AG04450 (cell line): ENCODE results near the gene VMP1. TPM values are rescaled to one million over a fixed set of nuclear protein-coding genes. Genes with fewer than 3 reads are reported as not detected.

Source experiments
- CTCF ChIA-PET: fragments of 300-600, 350-600 bp; formaldehyde crosslinking; extraction: SDS; loops from one replicate; lab custom pipeline; 2022; ENCODE audit warnings: antibody characterized with exemption, inconsistent platforms; lab: Charles Lee
- POLR2A ChIA-PET: fragments of 350-600 bp; formaldehyde crosslinking; extraction: SDS; loops from one replicate; lab custom pipeline; 2021; ENCODE audit warnings: antibody characterized with exemption, inconsistent platforms; lab: Yijun Ruan, JAX
- DNase-seq: peaks from one replicate; pipeline ENCODE4 v3.0.0-alpha.2; 2011; ENCODE audit warnings: low read depth, low spot score
- H3K27ac ChIP-seq: one replicate; pipeline ENCODE4 v1.5.1; 2012; ENCODE audit warnings: low read depth, low read length, control low read depth
- H3K27me3 ChIP-seq: one replicate; pipeline ENCODE4 v1.6.0; 2012; ENCODE audit warnings: low read length; ENCODE audit not compliant: control insufficient read depth, insufficient read depth
- H3K4me3 ChIP-seq: 2 replicates; pipeline ENCODE4 v1.5.1; 2011; ENCODE audit warnings: mild to moderate bottlenecking, low read depth, low read length, control low read depth
- H3K9me3 ChIP-seq: 2 replicates; pipeline ENCODE4 v1.5.1; 2012; ENCODE audit warnings: low read length; ENCODE audit not compliant: control insufficient read depth, insufficient read depth
- CTCF ChIP-seq: IDR thresholded peaks from 2 replicates; pipeline ENCODE4 v1.5.1; 2011; ENCODE audit warnings: low read depth, low read length, control low read depth, inconsistent platforms
- polyA plus RNA-seq: library from polyadenylated mRNA; depleted of rRNA; stranded (reverse); fragments of >200 nt; gene quantifications from 2 replicates; pipeline ENCODE4 v1.2.3, GENCODE V29; 2011

The VMP1 gene
- polyA plus RNA-seq, 1 experiment: 196 TPM

- ChIA-PET POLR2A (interaction anchor here (0.6 to 1.2 kb wide), 2 partner anchors 18 to 64 kb away, joined by 3 read pairs; no protein-coding TSS in a partner anchor), CTCF (no interaction called here)
These were observed 24.2 kb upstream of the VMP1 start for GRCh38 chr17:59683283-59683682.

GRCh38 chr17:59684967-59685366 lies 22.5 kb upstream of the VMP1 start:
- CTCF ChIA-PET: interaction anchor here (1.3 kb wide), 1 partner anchor 174 kb away, joined by 3 read pairs; no protein-coding TSS in a partner anchor
- Histone ChIP-seq H3K9me3 (no peaks in the 10 kb centered on the region), H3K4me3 (no peak overlapping the region), H3K27ac (no peak overlapping the region), H3K27me3 (no peaks in the 10 kb centered on the region)
- TF ChIP-seq CTCF: no peak
- POLR2A ChIA-PET: no interaction called here
- no peak for DNase-seq

More at GRCh38 chr17:59683283-59683682, 24.2 kb upstream of the VMP1 start:
- no peak for DNase-seq
- Histone ChIP-seq H3K27ac (no peak overlapping the region), H3K4me3 (no peak overlapping the region), H3K27me3 (no peaks in the 10 kb centered on the region), H3K9me3 (no peaks in the 10 kb centered on the region)
- TF ChIP-seq CTCF: no peak

- no peak for DNase-seq
- Histone ChIP-seq H3K27ac (no peak overlapping the region), H3K27me3 (no peaks in the 10 kb centered on the region), H3K4me3 (no peak overlapping the region), H3K9me3 (no peaks in the 10 kb centered on the region)
- CTCF ChIA-PET: interaction anchor here (1.0 to 1.4 kb wide), 2 partner anchors 32 to 172 kb away, joined by 3 read pairs; no protein-coding TSS in a partner anchor
- POLR2A ChIA-PET: no interaction called here
- no peak for TF ChIP-seq CTCF
These were observed 19.4 kb upstream of the VMP1 start for GRCh38 chr17:59688008-59688407.

- H3K9me3 ChIP-seq: no peaks in the 10 kb centered on the region
- POLR2A ChIA-PET: no interaction called here
- CTCF ChIA-PET: interaction anchor here (1.0 kb wide), 1 partner anchor 32 kb away, joined by 3 read pairs; no protein-coding TSS in a partner anchor
- no peak for TF ChIP-seq CTCF
- H3K27ac ChIP-seq: no peak overlapping the region
- no peaks in the 10 kb centered on the region for H3K27me3 ChIP-seq
- no peak for DNase-seq
- no peak overlapping the region for H3K4me3 ChIP-seq
These were observed 19.0 kb upstream of the VMP1 start for GRCh38 chr17:59688496-59688895.

- ChIA-PET CTCF (no interaction called here), POLR2A (no interaction called here)
- DNase-seq: no peak
- no peaks in the 10 kb centered on the region for H3K9me3 ChIP-seq
- H3K27ac ChIP-seq: no peak overlapping the region
- TF ChIP-seq CTCF: no peak
- H3K27me3 ChIP-seq: no peaks in the 10 kb centered on the region
- H3K4me3 ChIP-seq: no peak overlapping the region
These were observed 13.9 kb upstream of the VMP1 start for GRCh38 chr17:59693582-59693981.
